ENCODE results near the gene PLCH1.

Gene PLCH1, protein sequence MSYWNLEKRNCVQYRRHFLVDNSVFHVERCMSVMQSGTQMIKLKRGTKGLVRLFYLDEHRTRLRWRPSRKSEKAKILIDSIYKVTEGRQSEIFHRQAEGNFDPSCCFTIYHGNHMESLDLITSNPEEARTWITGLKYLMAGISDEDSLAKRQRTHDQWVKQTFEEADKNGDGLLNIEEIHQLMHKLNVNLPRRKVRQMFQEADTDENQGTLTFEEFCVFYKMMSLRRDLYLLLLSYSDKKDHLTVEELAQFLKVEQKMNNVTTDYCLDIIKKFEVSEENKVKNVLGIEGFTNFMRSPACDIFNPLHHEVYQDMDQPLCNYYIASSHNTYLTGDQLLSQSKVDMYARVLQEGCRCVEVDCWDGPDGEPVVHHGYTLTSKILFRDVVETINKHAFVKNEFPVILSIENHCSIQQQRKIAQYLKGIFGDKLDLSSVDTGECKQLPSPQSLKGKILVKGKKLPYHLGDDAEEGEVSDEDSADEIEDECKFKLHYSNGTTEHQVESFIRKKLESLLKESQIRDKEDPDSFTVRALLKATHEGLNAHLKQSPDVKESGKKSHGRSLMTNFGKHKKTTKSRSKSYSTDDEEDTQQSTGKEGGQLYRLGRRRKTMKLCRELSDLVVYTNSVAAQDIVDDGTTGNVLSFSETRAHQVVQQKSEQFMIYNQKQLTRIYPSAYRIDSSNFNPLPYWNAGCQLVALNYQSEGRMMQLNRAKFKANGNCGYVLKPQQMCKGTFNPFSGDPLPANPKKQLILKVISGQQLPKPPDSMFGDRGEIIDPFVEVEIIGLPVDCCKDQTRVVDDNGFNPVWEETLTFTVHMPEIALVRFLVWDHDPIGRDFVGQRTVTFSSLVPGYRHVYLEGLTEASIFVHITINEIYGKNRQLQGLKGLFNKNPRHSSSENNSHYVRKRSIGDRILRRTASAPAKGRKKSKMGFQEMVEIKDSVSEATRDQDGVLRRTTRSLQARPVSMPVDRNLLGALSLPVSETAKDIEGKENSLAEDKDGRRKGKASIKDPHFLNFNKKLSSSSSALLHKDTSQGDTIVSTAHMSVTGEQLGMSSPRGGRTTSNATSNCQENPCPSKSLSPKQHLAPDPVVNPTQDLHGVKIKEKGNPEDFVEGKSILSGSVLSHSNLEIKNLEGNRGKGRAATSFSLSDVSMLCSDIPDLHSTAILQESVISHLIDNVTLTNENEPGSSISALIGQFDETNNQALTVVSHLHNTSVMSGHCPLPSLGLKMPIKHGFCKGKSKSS (N-terminal part only)

DNA sequence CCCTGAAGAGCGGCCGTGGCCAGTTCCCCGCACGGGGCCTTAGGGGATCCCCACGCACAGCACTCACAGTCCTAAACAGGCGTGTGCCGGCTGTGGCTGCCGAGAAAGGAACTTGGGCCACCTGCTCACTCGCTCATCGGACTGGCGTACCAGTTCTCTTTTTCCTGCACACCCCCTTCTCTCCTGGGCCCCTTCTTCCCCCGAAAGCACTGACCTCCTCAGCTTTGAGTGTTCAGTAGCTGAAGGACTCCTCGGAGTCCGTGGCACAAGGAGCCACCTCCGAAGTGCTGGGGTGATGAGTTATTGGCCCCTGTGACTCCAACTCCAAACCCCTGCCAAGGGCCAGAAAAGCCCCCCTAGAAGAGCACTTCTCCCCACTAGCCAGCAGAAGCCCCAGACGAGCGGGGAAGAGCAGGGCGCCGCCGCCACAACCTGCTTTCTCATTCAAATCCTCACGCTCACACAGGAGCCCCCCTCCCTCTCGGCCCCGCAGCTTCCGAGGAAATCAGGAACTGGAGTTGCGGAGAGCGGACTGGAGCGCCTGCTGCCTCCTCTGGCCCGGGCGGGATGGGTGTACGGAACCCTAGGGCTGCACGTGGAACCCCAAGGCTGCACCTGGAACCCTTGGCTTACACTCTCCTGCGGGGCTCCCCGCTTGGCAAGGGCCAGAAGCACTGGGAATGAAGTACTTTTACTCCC lies at the start of gene PLCH1:
PLCH1 (minus strand) TSS at position 446 of the 699 bp plus-strand sequence. CDS start 40,847 bp downstream, outside the sequence.
- peak; percentile 82 for DNase-seq (ENCODE audit: low spot score)

DNA sequence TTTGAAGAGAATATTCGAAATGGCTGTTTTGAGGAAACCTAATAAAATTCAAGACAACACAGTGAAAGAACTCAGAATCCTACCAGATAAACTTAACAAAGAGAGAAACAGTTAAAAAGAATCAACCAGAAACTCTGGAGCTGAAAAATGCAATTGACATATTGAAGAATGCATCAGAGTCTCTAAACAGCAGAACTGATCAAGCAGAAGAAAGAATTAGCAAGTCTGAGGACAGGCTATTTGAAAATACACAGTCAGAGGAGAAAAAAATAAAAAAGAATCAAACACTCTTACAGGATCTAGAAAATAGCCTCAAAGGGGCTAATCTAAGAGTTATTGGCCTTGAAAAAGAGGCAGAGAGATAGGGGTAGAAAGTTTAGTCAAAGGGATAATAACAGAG lies 47.7 kb upstream of the PLCH1 start:
- no peak for DNase-seq (ENCODE audit: low spot score)

DNA sequence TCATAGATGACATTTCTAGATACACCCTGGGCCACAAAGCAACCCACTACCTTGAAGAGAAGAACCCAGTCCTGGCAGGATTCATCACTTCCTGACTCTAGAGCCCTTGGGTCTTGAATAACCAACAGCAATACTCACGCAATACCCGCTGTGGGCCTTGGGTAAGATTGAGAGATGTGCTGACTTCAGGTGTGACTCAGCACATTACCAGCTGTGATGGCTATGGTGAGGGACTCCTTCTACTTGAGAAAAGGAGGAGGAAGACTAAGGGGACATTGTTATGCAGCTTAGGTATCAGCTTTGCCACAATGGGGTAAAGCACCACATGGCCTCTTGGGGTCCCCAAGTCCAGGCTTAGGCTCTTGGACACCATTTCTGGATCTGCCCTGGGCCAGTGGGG lies 46.3 kb upstream of the PLCH1 start:
- DNase-seq (ENCODE audit: low spot score), result no peak

DNA sequence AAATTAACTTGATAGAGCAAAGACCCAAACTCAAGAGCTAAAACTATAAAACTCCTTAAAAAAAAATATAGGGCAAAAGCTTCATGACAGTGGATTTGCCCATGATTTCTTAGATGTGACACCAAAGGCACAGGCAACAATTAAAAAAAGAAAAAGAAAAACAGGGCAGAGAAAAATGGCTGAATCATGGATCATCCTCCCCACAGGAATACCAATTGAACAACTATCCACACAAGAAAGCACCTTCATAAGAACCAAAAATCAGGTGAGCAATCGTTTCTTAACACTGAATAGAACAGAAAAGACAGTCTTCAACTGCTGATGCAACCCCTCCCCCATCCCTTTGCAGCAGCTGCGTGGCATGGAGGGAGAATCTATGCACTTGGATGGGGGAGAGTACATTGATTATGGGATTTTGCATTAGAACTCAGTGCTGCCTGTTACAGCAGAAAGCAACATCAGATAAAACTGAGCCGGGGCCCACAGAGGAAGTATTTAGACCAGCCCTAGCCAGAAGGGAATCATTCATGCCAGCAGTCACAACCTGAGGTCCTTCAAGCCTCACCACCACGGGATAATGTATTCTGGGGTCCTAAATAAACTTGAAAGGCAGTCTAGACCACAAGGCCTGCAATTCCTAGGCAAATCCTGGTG lies 45.5 kb upstream of the PLCH1 start:
- DNase-seq (ENCODE audit: low spot score), result no peak

DNA sequence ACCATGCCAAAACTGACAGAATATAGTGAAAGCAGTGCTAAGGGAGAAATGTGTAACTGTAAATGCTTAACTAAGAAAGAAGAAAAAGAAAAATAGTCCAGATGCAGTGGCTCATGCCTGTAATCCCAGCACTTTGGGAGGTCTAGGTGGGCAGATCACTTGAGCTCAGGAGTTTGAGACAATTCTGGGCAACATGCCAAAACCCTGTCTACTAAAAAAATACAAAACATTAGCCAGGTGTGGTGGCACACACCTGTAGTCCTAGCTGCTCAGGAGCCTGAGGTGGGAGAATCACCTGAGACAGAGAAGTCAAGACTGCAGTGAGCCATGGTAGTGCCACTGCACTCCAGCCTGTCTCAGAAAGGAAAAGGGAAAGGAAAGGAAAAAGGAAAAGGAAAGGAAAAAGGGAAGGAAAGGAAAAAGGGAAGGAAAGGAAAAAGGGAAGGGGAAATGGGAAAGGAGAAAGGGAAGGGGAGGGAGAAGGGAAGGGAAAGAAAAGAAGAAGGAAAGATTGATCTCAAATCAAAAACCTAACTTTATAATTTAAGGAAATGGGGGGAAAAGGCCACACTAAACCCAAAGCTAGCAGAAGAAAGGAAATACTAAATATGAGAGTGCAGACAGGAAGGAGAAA lies 40.9 kb upstream of the PLCH1 start:
- DNase-seq (ENCODE audit: low spot score), result no peak

DNA sequence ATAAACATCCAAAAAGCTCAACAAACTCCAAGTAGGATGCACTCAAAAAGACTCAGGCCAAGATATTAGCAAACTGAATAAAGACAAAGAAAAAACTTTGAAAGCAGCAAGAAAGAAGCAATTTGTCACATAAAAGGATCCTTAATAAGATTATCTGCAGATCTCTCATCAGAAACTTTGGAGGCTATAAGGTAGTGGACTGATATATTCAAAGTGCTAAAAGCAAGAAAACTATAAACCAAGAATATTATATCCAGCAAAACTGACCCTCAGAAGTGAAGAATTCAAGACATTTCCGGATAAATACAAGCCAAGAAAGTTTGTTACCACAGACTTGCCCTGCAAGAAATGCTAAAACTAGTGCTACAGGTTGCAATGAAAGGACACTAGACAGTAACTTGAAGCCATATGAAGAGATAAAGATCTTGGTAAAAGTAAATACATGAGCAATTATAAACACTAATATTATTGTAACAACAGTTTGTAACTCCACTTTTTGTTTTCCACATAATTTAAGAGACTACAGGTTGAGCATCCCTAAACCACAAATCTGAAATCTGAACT lies 37.6 kb upstream of the PLCH1 start:
- DNase-seq (ENCODE audit: low spot score), result no peak

DNA sequence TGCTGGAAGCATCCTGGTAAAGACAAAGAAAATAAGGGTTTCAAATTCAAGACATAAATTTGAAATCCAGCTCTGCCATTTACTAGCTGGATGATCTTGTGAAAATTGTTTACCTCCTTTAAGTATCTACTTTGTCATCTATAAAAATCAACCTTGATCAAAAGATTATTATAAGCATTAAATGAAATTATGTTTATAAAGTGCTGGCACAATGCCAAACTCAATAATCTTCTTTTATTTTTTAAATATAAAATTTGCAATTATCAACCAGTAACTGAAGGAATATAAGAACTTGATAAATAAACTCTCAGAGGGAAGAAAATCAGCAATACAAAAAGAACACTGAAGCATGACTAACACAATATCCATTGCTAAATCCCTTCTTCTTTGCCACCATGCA lies 35.4 kb upstream of the PLCH1 start:
- DNase-seq (ENCODE audit: low spot score), result no peak

DNA sequence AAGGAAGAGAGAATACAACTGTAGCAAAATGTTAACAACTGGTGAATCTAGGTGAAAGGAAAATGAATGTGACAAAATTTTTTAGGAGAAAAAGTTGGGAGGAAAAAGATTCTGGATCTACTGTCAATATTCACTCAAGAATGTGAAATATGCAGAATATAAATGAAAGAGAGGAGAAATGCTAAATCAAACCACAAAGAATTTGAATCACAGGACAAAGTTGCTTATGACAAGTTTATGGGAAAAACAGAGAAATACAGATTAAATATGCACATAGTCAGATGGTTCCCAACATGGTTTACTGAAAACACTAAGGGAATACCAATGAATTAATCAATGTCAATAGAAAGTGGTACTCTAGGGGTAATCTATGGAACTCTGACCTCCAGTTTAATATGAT lies 33.6 kb upstream of the PLCH1 start:
- DNase-seq (ENCODE audit: low spot score), result peak; percentile 10

DNA sequence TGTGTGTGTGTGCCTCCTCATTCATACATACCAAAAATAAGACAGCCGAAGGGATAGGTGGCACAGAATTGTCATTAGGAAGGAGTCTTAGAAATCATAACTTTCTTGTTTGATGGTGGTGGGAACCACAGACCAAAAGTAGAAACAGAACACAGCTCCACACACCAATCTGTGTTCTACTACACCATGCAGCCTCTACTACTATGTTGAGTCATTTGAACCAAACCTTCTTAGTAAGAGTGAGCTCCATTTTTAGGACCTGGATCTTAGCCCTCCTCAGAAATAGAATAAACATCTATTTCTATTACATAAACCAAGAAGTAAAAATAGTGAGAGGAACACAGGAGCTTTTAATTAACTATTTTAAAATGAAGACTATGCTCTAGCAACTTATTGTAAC lies 27.9 kb upstream of the PLCH1 start:
- no peak for DNase-seq (ENCODE audit: low spot score)

DNA sequence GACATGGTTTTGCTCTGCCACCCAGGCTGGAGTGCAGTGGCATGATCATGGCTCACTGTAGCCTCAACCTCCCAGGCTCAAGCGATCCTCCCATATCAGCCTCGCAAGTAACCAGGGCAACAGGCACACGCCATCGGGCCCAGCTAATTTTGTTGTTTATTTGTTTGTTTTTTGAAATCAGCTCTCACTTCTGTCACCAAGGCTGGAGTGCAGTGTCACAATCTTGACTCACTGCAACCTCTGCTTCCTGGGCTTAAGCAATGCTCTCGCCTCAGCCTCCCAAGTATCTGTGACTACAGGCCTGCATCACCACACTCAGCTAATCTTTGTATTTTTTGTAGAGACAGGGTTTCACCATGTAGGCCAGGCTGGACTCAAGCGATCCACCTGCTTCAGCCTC lies 26.3 kb upstream of the PLCH1 start:
- DNase-seq (ENCODE audit: low spot score), result no peak

DNA sequence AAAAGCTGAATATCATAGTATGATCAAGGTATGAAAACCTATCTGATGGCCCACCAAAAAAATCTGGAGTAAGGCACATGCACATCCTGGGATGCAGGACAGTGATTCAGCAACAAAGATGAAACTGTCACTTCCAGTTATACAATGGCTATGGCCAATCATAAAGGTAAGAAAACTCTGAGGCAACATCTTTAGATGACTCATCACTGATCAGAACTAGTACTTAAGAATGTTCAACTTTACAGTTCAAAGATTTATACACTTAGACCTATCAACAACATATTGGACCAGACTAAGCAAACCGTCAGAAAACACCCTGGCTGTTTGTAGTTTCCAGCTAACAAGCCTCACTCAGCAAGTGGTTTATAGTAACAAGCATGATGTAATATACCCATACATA lies 21.3 kb upstream of the PLCH1 start:
- no peak for DNase-seq (ENCODE audit: low spot score)

DNA sequence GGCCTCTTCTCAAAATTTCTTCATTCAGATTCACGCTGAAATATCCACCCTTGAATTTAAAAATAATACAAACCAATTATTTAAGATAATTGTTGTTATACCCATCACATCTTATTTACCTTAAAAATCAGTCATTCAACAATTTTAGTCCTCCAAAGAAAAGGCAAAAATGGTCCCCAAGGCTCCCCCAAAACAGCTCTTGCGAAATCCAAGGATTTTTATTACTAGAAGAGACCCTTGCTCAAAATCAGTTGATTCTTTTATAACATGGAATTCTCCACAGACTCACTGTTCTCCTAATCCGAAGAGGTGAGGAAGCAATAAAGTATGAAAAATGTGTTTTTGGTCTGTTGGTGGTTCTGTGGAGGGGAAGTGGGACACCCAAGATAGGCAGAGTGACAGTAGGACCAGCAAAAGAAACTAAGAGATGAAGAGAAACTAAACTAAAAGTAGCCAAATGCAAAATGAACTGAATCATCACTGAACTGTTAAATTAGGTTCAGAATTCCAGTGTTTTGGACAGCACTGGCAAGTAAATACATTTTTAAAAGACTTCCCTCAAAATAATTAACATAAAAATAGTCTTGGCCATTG lies 19.1 kb upstream of the PLCH1 start:
- no peak for DNase-seq (ENCODE audit: low spot score)

DNA sequence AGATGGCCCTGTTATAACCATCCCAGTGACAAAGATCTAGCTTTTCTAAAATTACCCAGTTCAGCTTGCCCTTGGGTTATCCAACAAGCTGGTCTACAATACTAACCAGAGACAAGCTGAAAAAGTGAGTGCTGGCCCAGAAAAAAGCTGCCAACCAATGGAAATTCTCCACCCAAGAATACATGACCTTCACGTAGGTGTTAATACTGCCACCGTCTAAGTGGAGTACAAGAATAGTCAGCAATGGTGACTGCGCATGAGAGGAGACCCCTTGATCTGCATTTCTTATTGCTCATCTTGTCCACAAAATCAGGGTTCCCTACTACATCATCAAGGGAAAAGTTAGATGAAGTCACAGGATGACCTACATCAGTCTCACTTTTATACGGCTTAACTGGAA lies 15.8 kb upstream of the PLCH1 start:
- DNase-seq (ENCODE audit: low spot score), result no peak

DNA sequence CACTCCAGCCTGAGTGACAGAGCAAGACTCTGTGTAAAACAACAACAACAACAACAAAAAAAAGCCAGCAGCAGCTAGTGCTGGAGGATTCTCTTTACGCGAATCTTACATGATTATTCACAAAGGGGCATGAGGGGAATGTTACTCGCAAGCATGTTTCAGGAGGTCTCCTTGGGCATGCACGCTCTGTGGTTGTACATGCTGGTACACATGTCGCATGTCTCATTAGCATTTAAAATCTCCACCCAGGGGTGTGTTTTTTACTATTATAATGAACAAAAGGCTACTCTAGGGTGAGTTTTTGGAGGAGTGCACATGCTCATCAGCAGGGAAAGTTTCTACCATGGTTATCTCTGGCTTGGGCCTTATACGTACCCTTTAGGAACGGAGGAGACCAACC lies 12.7 kb upstream of the PLCH1 start:
- DNase-seq (ENCODE audit: low spot score), result no peak

DNA sequence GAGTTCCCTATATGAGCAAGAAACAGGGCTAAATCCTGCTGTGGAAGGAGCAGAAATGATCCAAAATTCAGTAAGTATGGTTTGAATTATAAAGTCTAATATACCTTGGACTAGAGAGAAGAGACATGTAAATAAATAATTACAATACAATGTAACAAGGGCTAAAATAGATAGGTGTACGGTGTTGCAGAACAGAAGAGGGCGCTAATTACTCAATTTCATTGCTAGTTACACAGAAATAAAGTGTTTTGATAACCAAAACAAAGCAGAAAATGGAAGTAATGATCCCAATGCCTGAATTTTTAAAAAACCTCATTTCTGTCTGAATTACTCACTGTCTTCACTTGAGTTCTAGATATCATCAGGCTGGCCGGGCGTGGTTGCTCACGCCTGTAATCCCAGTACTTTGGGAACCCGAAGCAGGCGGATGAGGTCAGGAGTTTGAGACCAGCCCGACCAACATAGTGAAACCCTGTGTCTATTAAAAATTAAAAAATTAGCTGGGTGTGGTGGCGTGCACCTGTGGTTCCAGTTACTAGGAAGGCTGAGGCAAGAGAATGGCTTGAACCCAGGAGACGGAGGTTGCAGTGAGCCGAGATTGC lies 8.3 kb upstream of the PLCH1 start:
- DNase-seq (ENCODE audit: low spot score), result peak; percentile 27

DNA sequence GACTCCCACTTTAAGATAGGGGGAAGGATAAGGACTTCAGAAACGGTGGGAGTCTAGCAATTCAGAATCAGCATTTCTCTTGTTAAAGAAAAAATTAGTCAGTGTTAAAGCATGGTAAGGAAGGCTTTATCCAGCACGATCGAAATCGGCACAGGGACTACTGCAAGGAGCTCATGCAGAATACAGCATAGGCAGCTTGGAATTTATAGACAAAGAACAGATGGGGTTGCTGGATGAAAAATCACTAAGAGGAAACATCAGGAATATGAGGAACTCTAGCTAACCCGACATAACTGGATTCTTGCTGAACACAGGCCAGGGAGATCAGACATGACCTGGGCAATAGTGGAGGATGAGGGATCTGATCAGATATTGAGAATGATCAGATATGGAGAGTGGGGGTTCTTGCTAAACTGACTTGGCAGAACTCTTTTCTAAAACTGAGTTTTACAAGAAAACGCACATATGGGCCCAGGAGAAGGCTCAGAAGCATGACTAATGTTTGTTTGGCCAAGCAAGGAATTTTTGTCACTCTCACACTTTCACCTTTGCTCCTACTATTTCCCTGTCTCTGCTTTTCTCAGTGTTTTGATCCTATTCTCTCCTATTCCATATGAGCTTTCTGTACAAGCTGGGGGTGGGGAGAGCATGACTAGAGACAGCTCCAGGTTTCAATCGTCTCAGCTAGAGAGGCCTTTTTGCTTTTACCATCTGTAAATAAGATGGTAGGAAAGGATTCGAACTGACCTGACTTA lies 3.9 kb upstream of the PLCH1 start:
- DNase-seq (ENCODE audit: low spot score), result no peak

DNA sequence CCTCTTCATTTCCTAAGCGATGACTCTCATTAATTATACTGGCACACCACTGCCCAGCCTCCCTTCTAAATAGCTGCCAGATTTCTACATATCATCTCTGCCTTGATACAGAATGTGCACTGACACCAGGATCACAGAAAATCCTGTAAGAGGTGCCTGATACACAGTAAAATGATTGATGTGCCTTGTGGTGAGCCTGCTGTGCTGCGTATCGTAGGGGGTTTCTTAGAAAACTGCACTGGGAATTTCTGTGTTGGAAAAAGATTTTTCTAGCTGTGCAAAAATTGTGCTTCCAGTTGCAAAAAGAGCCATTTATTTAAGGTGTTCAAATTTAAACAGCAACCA lies 3.0 kb upstream of the PLCH1 start:
- DNase-seq (ENCODE audit: low spot score), result no peak

DNA sequence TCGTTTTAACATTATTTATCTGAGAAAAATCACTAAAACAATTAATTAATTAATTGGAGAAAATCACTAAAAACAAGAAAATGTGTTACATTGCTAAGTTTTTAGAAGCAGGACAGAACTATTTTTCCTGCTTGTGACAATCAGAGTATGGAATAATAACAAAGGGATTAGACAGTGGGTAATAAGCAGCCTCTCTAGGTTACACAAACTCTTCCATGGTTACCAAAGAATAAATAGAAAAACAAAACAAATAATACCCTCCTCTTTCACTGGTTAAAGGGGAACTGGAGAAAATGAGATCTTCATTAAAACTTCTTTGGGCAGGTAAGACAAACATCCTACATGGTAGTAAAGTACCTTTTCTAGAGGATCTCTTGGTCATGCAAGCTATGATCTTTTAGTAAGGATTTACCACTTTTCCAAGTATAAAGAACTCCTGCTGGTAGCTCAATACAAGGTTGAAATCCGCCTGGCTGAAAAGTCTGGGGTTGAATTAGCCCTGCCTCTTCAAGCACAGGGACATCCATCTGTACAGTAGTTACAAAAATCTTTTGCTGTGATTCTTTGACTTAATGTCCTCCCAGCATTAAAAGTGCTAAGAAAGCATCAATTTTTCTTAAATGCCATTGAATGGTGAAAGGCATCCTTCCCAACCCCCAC lies 2.5 kb upstream of the PLCH1 start:
- DNase-seq (ENCODE audit: low spot score), result no peak

DNA sequence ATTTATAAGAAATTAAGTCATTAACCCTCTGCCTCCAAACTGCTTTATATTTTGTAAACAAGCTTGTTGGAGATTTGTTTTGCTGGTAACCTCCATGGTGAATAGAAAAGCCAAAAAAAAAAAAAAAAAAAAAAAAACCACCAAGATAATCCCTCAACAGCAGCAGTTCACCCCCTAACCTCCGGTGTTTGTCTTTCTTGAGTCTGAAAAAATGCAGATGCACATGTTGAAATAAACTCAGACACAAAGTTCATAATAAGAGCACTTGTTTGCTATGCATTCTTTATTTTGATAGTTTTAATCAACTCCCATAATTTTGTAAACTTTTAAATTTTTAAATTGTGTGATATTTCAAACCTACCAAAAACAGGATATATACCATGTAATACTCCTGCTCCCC lies 1.8 kb upstream of the PLCH1 start:
- no peak for DNase-seq (ENCODE audit: low spot score)
